Astrocyte of the cerebellum (primary cell): Measurements from ENCODE around the gene MSH5.

Experiments used
- DNase-seq: peaks from one replicate; pipeline ENCODE4 v3.0.0-alpha.2; 2011; ENCODE audit warnings: low read depth
- H3K4me3 ChIP-seq: 2 replicates; pipeline ENCODE4 v1.5.1; 2011; ENCODE audit warnings: mild to moderate bottlenecking, low read depth, low read length, moderate library complexity
- CTCF ChIP-seq: IDR thresholded peaks from 2 replicates; pipeline ENCODE4 v1.5.1; 2012; ENCODE audit warnings: low read length, low read depth, moderate library complexity, mild to moderate bottlenecking; ENCODE audit errors: missing control alignments
- in situ Hi-C: cut with HindIII; loops from 2 replicates; pipeline ENCODE4 v1.10.0; 2017; ENCODE audit warnings: low sequenced_read_pairs

The MSH5 gene

GRCh38 chr6:31693535-31693934, 46.3 kb upstream of the MSH5 start:
- TF ChIP-seq CTCF, result no peak
- DNase-seq, result no peak
- H3K4me3 ChIP-seq, result no peak overlapping the region
- in situ Hi-C loops, result loop anchor here (5.0 kb wide), 1 partner anchor 39 kb away; no protein-coding TSS in a partner anchor

- H3K4me3 ChIP-seq, result no peak overlapping the region
- in situ Hi-C loops, result no loop called here
- TF ChIP-seq CTCF, result no peak
- DNase-seq, result no peak
Observed at GRCh38 chr6:31697555-31697954, 42.2 kb upstream of the MSH5 start.

- in situ Hi-C loops, result no loop called here
- no peak overlapping the region for H3K4me3 ChIP-seq
- TF ChIP-seq CTCF, result no peak
- DNase-seq, result no peak
Observed at GRCh38 chr6:31700740-31701401, 38.9 kb upstream of the MSH5 start.

- in situ Hi-C loops, result no loop called here
- H3K4me3 ChIP-seq, result peak overlapping the region; percentile 95
- no peak for TF ChIP-seq CTCF
- no peak for DNase-seq
Observed at GRCh38 chr6:31701666-31702404, 38.0 kb upstream of the MSH5 start.

- no peak for TF ChIP-seq CTCF
- in situ Hi-C loops, result no loop called here
- peak overlapping the region; percentile 95 for H3K4me3 ChIP-seq
- no peak for DNase-seq
Observed at GRCh38 chr6:31702405-31702818, 37.4 kb upstream of the MSH5 start.

GRCh38 chr6:31702819-31703716, 36.7 kb upstream of the MSH5 start, which contains the start of gene ABHD16A:
TSS of gene ABHD16A (minus strand) at chr6:31703324. CDS start at chr6:31703281, 43 bp downstream.
- H3K4me3 ChIP-seq, result peak within 1 kb of the TSS; percentile 95
- peak; percentile 97 for DNase-seq
- in situ Hi-C loops, result no loop called here
- no peak for TF ChIP-seq CTCF
